Osteocyte (in vitro differentiated cells): ENCODE measurements around the gene AGO1. TPM values are rescaled to one million over a fixed set of nuclear protein-coding genes. Genes with fewer than 3 reads are reported as not detected.

Experiments used
- DNase-seq: peaks from one replicate; pipeline ENCODE4 v3.0.0; 2021; ENCODE audit warnings: mixed read lengths; ENCODE audit not compliant: unreplicated experiment; ENCODE audit errors: extremely low spot score
- H3K27ac Mint-ChIP-seq: one replicate; pipeline ENCODE4 v1.8.0; 2021; ENCODE audit warnings: mild to moderate bottlenecking, mixed read lengths; ENCODE audit not compliant: unreplicated experiment
- H3K27me3 Mint-ChIP-seq: one replicate; pipeline ENCODE4 v1.8.0; 2021; ENCODE audit warnings: mixed read lengths; ENCODE audit not compliant: unreplicated experiment
- H3K36me3 Mint-ChIP-seq: one replicate; pipeline ENCODE4 v1.8.0; 2021; ENCODE audit warnings: mixed read lengths; ENCODE audit not compliant: unreplicated experiment
- H3K4me1 Mint-ChIP-seq: one replicate; pipeline ENCODE4 v1.8.0; 2021; ENCODE audit warnings: mixed read lengths; ENCODE audit not compliant: unreplicated experiment
- H3K4me3 Mint-ChIP-seq: one replicate; pipeline ENCODE4 v1.8.0; 2021; ENCODE audit warnings: mild to moderate bottlenecking, moderate library complexity, mixed read lengths; ENCODE audit not compliant: unreplicated experiment
- H3K9me3 Mint-ChIP-seq: one replicate; pipeline ENCODE4 v1.8.0; 2021; ENCODE audit warnings: mixed read lengths; ENCODE audit not compliant: unreplicated experiment
- CTCF ChIP-seq: fragments of 200-600 bp; sonication (generic); IDR thresholded peaks from 2 replicates; pipeline ENCODE4 v1.5.0; 2021; ENCODE audit warnings: antibody characterized with exemption, mild to moderate bottlenecking, moderate library complexity
- total RNA-seq: library from RNA; stranded (reverse); gene quantifications from 2 replicates; pipeline ENCODE4 v1.2.1, GENCODE V29; 2021

AGO1 gene
- total RNA-seq, 1 donor from 2014 or later: 34.1 TPM

- TF ChIP-seq CTCF: no peak
- Mint-ChIP-seq H3K9me3 (peaks cover 5% of the 10 kb centered on the region), H3K4me1 (no peaks in the 10 kb centered on the region), H3K4me3 (no peak overlapping the region), H3K36me3 (peaks cover 67% of the 10 kb centered on the region), H3K27ac (no peak overlapping the region), H3K27me3 (no peaks in the 10 kb centered on the region)
- DNase-seq: no peak
Measured at GRCh38 chr1:35838693-35839245, 44.2 kb upstream of the AGO1 start.

- DNase-seq: no peak
- Mint-ChIP-seq H3K36me3 (peaks cover 37% of the 10 kb centered on the region), H3K27me3 (no peaks in the 10 kb centered on the region), H3K9me3 (no peaks in the 10 kb centered on the region), H3K4me1 (no peaks in the 10 kb centered on the region), H3K27ac (no peak overlapping the region), H3K4me3 (no peak overlapping the region)
- no peak for TF ChIP-seq CTCF
Measured at GRCh38 chr1:35844826-35845225, 38.2 kb upstream of the AGO1 start.

- H3K36me3 Mint-ChIP-seq: peaks cover 44% of the 10 kb centered on the region
- no peaks in the 10 kb centered on the region for H3K27me3 Mint-ChIP-seq
- DNase-seq: no peak
- H3K4me1 Mint-ChIP-seq: no peaks in the 10 kb centered on the region
- TF ChIP-seq CTCF: no peak
- H3K4me3 Mint-ChIP-seq: no peak overlapping the region
- H3K27ac Mint-ChIP-seq: no peak overlapping the region
- H3K9me3 Mint-ChIP-seq: no peaks in the 10 kb centered on the region
Measured at GRCh38 chr1:35845766-35846165, 37.2 kb upstream of the AGO1 start.

- H3K4me1 Mint-ChIP-seq: no peaks in the 10 kb centered on the region
- no peaks in the 10 kb centered on the region for H3K27me3 Mint-ChIP-seq
- H3K4me3 Mint-ChIP-seq: no peak overlapping the region
- no peak for DNase-seq
- no peaks in the 10 kb centered on the region for H3K9me3 Mint-ChIP-seq
- peaks cover 38% of the 10 kb centered on the region for H3K36me3 Mint-ChIP-seq
- no peak overlapping the region for H3K27ac Mint-ChIP-seq
- TF ChIP-seq CTCF: no peak
Measured at GRCh38 chr1:35847935-35848565, 35.0 kb upstream of the AGO1 start.

DNA sequence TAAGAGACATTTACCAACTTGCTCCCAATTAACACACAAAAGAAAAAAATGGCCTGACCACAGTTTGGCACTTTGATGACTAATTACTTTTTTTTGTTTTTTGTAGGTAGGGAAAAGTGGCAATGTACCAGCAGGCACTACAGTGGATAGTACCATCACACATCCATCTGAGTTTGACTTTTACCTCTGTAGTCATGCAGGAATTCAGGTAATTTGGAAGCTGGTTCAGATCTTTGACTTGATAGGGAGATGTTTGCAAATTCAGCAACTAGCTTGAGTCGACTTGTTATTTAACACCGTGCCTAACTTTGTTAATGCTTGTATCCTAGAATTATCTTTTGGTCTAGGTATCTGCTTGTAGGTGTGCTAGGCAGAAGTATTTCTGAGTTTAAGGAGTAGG lies 33.0 kb upstream of the AGO1 start:
- no peak for TF ChIP-seq CTCF
- no peak overlapping the region for H3K27ac Mint-ChIP-seq
- peaks cover 43% of the 10 kb centered on the region for H3K36me3 Mint-ChIP-seq
- no peaks in the 10 kb centered on the region for H3K4me1 Mint-ChIP-seq
- no peaks in the 10 kb centered on the region for H3K9me3 Mint-ChIP-seq
- no peaks in the 10 kb centered on the region for H3K27me3 Mint-ChIP-seq
- no peak overlapping the region for H3K4me3 Mint-ChIP-seq
- no peak for DNase-seq
